Measurements from ENCODE around the gene GPR173. TPM values are rescaled to one million over a fixed set of nuclear protein-coding genes. Genes with fewer than 3 reads are reported as not detected.
A peak's percentile ranks its signal among the peaks of the same experiment; 100 is the strongest.

Gene GPR173
- total RNA-seq, 4 donors from 2014 or later: 0.23 to 0.88 (median 0.49) TPM

DNA sequence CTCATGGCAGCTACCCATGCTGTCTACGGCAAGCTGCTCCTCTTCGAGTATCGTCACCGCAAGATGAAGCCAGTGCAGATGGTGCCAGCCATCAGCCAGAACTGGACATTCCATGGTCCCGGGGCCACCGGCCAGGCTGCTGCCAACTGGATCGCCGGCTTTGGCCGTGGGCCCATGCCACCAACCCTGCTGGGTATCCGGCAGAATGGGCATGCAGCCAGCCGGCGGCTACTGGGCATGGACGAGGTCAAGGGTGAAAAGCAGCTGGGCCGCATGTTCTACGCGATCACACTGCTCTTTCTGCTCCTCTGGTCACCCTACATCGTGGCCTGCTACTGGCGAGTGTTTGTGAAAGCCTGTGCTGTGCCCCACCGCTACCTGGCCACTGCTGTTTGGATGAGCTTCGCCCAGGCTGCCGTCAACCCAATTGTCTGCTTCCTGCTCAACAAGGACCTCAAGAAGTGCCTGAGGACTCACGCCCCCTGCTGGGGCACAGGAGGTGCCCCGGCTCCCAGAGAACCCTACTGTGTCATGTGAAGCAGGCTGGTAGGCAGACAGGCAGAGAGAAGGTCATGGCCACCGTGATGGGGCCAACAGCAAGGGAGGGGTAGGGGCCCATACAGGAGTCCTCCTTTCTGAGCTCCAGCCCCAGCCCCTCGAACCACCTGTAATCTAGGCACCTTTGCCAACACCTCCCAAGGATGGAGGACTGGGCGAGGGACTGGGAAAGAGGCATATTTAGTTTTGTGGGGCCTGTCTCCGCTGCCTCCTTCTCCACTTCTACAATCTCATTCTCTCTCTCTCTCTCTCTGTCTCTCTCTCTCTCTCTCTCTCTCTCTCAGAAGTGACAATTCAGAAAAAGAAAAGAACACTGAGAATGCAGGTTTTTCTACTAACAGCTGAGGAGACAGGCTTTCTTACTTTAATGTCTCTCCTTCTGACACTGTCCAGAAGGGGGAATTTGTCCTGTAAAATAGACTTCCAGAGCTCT is 28.9 kb downstream of the GPR173 start:
- intact Hi-C loops (cut with DNase I; ENCODE audit: low total_unique reads): no loop called here
- DNase-seq (ENCODE audit: low spot score in 2 of 2): no peak
- TF ChIP-seq, protein P1, sequence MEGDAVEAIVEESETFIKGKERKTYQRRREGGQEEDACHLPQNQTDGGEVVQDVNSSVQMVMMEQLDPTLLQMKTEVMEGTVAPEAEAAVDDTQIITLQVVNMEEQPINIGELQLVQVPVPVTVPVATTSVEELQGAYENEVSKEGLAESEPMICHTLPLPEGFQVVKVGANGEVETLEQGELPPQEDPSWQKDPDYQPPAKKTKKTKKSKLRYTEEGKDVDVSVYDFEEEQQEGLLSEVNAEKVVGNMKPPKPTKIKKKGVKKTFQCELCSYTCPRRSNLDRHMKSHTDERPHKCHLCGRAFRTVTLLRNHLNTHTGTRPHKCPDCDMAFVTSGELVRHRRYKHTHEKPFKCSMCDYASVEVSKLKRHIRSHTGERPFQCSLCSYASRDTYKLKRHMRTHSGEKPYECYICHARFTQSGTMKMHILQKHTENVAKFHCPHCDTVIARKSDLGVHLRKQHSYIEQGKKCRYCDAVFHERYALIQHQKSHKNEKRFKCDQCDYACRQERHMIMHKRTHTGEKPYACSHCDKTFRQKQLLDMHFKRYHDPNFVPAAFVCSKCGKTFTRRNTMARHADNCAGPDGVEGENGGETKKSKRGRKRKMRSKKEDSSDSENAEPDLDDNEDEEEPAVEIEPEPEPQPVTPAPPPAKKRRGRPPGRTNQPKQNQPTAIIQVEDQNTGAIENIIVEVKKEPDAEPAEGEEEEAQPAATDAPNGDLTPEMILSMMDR (IDR thresholded peaks at IDR 0.05): no peak
- no peak for TF ChIP-seq POLR2A (IDR thresholded peaks at IDR 0.05)
- WGBS, 2 donors: 91 to 95% methylated on average over 5 to 17 of the region's 27 CpGs
- H3K4me3 ChIP-seq (ENCODE audit: low read depth, poor library complexity, severe bottlenecking): no peak overlapping the region

DNA sequence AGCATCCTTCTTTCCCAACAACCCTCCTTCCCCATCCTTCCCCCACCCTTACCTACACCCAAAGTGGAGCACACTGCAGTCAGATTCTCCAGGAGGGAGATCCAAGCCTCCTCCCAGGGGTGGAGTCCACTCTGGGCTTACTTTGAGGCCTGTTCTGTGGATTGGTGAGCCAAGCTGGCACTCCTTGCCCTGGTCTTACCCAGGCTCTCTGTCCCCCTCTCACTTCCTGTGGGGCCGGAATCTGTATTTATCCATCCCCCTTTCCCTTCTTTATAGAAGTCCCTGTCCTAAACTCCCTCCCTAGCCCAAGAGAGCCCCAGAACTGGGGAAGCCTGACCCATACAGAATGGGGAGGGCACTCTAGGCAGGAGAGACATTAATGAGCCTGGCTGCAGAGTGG is 30.4 kb downstream of the GPR173 start:
- no peak overlapping the region for H3K4me3 ChIP-seq (ENCODE audit: low read depth, poor library complexity, severe bottlenecking)
- peak in 1 of 2 donors; percentile 54 for DNase-seq (ENCODE audit: low spot score in 2 of 2)
- 89 to 100% methylated on average over 1 of the region's 1 CpG for WGBS, 2 donors
- intact Hi-C loops (cut with DNase I; ENCODE audit: low total_unique reads): no loop called here
- TF ChIP-seq POLR2A (IDR thresholded peaks at IDR 0.05): no peak
- TF ChIP-seq, protein P1 (IDR thresholded peaks at IDR 0.05): no peak

- no peak for TF ChIP-seq POLR2A (IDR thresholded peaks at IDR 0.05)
- TF ChIP-seq, protein P1 (IDR thresholded peaks at IDR 0.05): no peak
- intact Hi-C loops (cut with DNase I; ENCODE audit: low total_unique reads): no loop called here
- 37 to 44% methylated on average over 7 to 11 of the region's 17 CpGs for whole genome bisulfite sequencing, 2 donors
- DNase-seq (ENCODE audit: low spot score in 2 of 2): no peak
- H3K4me3 ChIP-seq (ENCODE audit: low read depth, poor library complexity, severe bottlenecking): no peak overlapping the region
Measured at GRCh38 chrX:53080628-53081580, 32.3 kb downstream of the GPR173 start.

DNA sequence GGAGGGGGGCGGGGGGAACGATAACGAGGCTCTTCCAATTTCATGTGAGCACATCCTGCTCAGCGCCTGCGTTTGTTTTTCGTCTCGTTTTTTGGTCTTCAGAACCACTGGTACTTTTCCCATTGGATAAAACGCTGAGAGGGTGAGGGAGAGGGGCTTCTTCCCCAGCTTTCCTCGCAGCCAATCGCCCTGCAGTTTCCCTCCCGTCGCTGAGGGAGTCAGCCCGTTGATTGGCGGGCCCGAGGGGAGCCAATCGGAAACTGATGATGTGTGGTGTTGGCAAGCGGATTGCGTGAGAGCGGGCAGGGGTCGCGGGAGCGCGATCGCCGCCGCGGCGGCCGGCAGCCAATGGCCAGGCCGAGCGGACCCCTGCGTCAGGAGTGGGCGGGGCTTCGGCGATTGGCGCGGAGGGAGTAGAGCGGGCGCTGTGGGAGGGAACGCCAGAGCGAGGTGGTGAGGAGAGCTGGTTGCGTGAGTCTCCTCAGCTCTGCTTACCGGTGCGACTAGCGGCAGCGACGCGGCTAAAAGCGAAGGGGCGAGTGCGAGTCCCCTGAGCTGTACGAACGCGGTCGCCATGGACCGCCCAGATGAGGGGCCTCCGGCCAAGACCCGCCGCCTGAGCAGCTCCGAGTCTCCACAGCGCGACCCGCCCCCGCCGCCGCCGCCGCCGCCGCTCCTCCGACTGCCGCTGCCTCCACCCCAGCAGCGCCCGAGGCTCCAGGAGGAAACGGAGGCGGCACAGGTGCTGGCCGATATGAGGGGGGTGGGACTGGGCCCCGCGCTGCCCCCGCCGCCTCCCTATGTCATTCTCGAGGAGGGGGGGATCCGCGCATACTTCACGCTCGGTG is 33.6 kb downstream of the GPR173 start, which contains the start of gene TSPYL2:
Gene TSPYL2 (plus strand): TSS at position 443 of the 848 bp plus-strand sequence. CDS start 132 bp downstream, at position 575.
- peak within 1 kb of the TSS; percentile 60 for H3K4me3 ChIP-seq (ENCODE audit: low read depth, poor library complexity, severe bottlenecking)
- intact Hi-C loops (cut with DNase I; ENCODE audit: low total_unique reads): no loop called here
- peak; percentile 91 to 98 for DNase-seq (ENCODE audit: low spot score in 2 of 2)
- 1 to 41% methylated on average over 26 to 80 of the region's 86 CpGs for WGBS, 2 donors
- peak in 1 of 2 donors; percentile 80 for TF ChIP-seq POLR2A (IDR thresholded peaks at IDR 0.05)
- TF ChIP-seq, protein P1 (IDR thresholded peaks at IDR 0.05): no peak
